Transverse colon (tissue), 4 donors: ENCODE measurements around the gene ARHGAP40. TPM values are rescaled to one million over a fixed set of nuclear protein-coding genes. Genes with fewer than 3 reads are reported as not detected.

Source experiments
- DNase-seq: peaks from one replicate; pipeline ENCODE4 v3.0.0-alpha.2; 2019
- H3K27ac ChIP-seq, 4 donors: fragments of 200-600 bp; sonication (generic); 2 replicates each; pipeline ENCODE4 v1.5.1; 2016 to 2018; ENCODE audit warnings: inconsistent platforms in 4 of 4
- H3K27me3 ChIP-seq: fragments of 200-600 bp; sonication (generic); 2 replicates; pipeline ENCODE4 v1.5.1; 2017; ENCODE audit warnings: inconsistent platforms
- H3K36me3 ChIP-seq, 4 donors: fragments of 200-600 bp; sonication (generic); 2 replicates each; pipeline ENCODE4 v1.5.1; 2017 to 2019; ENCODE audit warnings: inconsistent platforms in 4 of 4
- H3K4me1 ChIP-seq, 4 donors: fragments of 200-600 bp; sonication (generic); 2 replicates each; pipeline ENCODE4 v1.5.1; 2017 to 2020; ENCODE audit warnings: inconsistent platforms in 4 of 4
- H3K4me3 ChIP-seq, 4 donors: fragments of 200-600 bp; sonication (generic); 1 replicate in 1 of 4; 2 replicates in 3 of 4; pipeline versions ENCODE4 v1.5.1 to v1.6.1; 2017 to 2019; ENCODE audit warnings: inconsistent platforms in 4 of 4
- H3K9me3 ChIP-seq, 2 donors: fragments of 200-600 bp; sonication (generic); 2 replicates each; pipeline ENCODE4 v1.5.1; 2017 to 2019; ENCODE audit warnings: inconsistent platforms in 2 of 2
- EP300 ChIP-seq: sonication (generic); formaldehyde crosslinking; IDR thresholded peaks from one replicate; pipeline ENCODE4 v1.6.1; 2017; ENCODE audit warnings: antibody characterized with exemption, low read depth
- POLR2A ChIP-seq: fragments of 450-650 bp; IDR thresholded peaks from one replicate; pipeline ENCODE4 v1.6.1; 2016; ENCODE audit warnings: antibody characterized with exemption, mild to moderate bottlenecking, moderate library complexity
- POLR2AphosphoS5 ChIP-seq, 3 donors: sonication (generic); formaldehyde crosslinking; IDR thresholded peaks; one replicate each; pipeline ENCODE4 v1.6.1; 2016; ENCODE audit warnings: antibody characterized with exemption in 3 of 3
- WGBS, 2 donors: methylation state at CpG; one replicate each; pipeline ENCODE4 v1.1.5; 2018; ENCODE audit warnings: low coverage in 1 of 2; 5-methylcytosine and 5-hydroxymethylcytosine counted together
- in situ Hi-C, 4 donors: fragments of 200-750 bp; cut with MboI; loops; one replicate each; pipeline versions ENCODE4 v1.15.0 to v1.15.1; 2017; ENCODE audit warnings: low sequenced_read_pairs in 3 of 4, low pct_ligation_motif_present in 1 of 4, low pct_unique_long_range_greater_than_20kb in 1 of 4
- intact Hi-C: fragments of 100-400 bp; cut with DNase I; formaldehyde crosslinking; loops from one replicate; pipeline ENCODE4 v1.15.1; 2023; ENCODE audit warnings: low total_unique reads
- total RNA-seq, 4 donors: library from RNA; depleted of rRNA; stranded (reverse); fragments of >200 nt; gene quantifications; one replicate each; pipeline ENCODE4 v1.1.0, GENCODE V29; 2016
- TF ChIP-seq, protein P1 (sequence below), 5 experiments: fragments of 200-600 bp in 3 of 5; fragments of 450-650 bp in 2 of 5; sonication (generic) in 3 of 5; IDR thresholded peaks; 1 replicate in 2 of 5; 2 replicates in 3 of 5; pipeline ENCODE4 v1.5.1; 2016 to 2017; ENCODE audit warnings: antibody characterized with exemption in 5 of 5, inconsistent platforms in 3 of 5, mild to moderate bottlenecking in 2 of 5, moderate library complexity in 1 of 5

The ARHGAP40 gene
- total RNA-seq, 4 donors from 2014 or later = not detected

DNA sequence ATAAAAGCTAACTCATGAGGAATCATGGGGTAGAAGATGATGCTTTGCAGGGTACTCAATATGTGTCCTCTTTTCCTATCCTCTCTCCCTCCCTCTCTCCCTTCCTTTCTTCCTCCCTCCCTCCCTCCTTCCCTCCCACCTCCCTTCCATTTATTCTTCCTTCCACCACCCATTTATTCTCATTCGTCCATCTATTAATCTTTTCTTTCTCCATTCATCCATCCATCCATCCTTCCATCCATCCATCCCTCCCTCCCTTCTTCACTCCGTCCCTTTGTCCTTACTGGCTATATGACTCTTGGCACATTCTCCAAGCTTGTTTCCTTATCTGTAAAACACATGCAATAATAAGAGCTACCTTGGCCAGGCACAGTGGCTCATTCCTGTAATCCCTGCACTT is 40.9 kb downstream of the ARHGAP40 start:
- TF ChIP-seq POLR2AphosphoS5 (IDR thresholded peaks at IDR 0.05) (no peak), EP300 (no peak), POLR2A (no peak)
- TF ChIP-seq, protein P1, sequence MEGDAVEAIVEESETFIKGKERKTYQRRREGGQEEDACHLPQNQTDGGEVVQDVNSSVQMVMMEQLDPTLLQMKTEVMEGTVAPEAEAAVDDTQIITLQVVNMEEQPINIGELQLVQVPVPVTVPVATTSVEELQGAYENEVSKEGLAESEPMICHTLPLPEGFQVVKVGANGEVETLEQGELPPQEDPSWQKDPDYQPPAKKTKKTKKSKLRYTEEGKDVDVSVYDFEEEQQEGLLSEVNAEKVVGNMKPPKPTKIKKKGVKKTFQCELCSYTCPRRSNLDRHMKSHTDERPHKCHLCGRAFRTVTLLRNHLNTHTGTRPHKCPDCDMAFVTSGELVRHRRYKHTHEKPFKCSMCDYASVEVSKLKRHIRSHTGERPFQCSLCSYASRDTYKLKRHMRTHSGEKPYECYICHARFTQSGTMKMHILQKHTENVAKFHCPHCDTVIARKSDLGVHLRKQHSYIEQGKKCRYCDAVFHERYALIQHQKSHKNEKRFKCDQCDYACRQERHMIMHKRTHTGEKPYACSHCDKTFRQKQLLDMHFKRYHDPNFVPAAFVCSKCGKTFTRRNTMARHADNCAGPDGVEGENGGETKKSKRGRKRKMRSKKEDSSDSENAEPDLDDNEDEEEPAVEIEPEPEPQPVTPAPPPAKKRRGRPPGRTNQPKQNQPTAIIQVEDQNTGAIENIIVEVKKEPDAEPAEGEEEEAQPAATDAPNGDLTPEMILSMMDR (IDR thresholded peaks at IDR 0.05) = no peak
- no peak overlapping the region for H3K27ac ChIP-seq
- peaks cover 0 to 9% (median 7%) of the 10 kb centered on the region in 4 donors for H3K4me1 ChIP-seq
- no peaks in the 10 kb centered on the region for H3K36me3 ChIP-seq
- no peaks in the 10 kb centered on the region for H3K9me3 ChIP-seq
- intact Hi-C loops = loop anchor here (10.0 kb wide), 1 partner anchor 252 kb away; no protein-coding TSS in a partner anchor
- WGBS, 2 donors = 63 to 66% methylated on average over 2 of the region's 2 CpGs
- in situ Hi-C loops = loop anchor here in 3 of 4 donors (10.0 to 25.0 kb wide), 5 partner anchors 102 to 395 kb away; partner anchors contain the start of gene ACTR5 (in 1 of the 3)
- no peak for DNase-seq
- H3K4me3 ChIP-seq = no peak overlapping the region
- H3K27me3 ChIP-seq = peaks cover 47% of the 10 kb centered on the region

- intact Hi-C loops (loop anchor here (5.0 to 10.0 kb wide), 2 partner anchors 113 to 250 kb away; no protein-coding TSS in a partner anchor), in situ Hi-C loops (loop anchor here in 3 of 4 donors (10.0 to 25.0 kb wide), 5 partner anchors 100 to 393 kb away; partner anchors contain the start of gene ACTR5 (in 1 of the 3))
- DNase-seq = no peak
- H3K9me3 ChIP-seq = no peaks in the 10 kb centered on the region
- peaks cover 0 to 9% (median 7%) of the 10 kb centered on the region in 4 donors for H3K4me1 ChIP-seq
- H3K27ac ChIP-seq = no peak overlapping the region
- H3K4me3 ChIP-seq = no peak overlapping the region
- no peaks in the 10 kb centered on the region for H3K36me3 ChIP-seq
- WGBS, 2 donors = 29 to 40% methylated on average over 4 of the region's 4 CpGs
- H3K27me3 ChIP-seq = peaks cover 67% of the 10 kb centered on the region
- TF ChIP-seq POLR2AphosphoS5 (IDR thresholded peaks at IDR 0.05) (no peak), POLR2A (no peak), EP300 (no peak)
- TF ChIP-seq, protein P1 (IDR thresholded peaks at IDR 0.05) = no peak
These were observed 43.1 kb downstream of the ARHGAP40 start for GRCh38 chr20:38644588-38645260.

GRCh38 chr20:38645351-38645750 is 43.7 kb downstream of the ARHGAP40 start:
- Histone ChIP-seq H3K36me3 (no peaks in the 10 kb centered on the region), H3K27ac (no peak overlapping the region), H3K9me3 (no peaks in the 10 kb centered on the region), H3K4me1 (peaks cover 0 to 9% (median 7%) of the 10 kb centered on the region in 4 donors), H3K27me3 (peaks cover 72% of the 10 kb centered on the region), H3K4me3 (no peak overlapping the region)
- no peak for TF ChIP-seq POLR2AphosphoS5 (IDR thresholded peaks at IDR 0.05)
- TF ChIP-seq POLR2A = no peak
- TF ChIP-seq, protein P1 (IDR thresholded peaks at IDR 0.05) = no peak
- TF ChIP-seq EP300 = no peak
- no peak for DNase-seq
- WGBS, 2 donors = 29 to 45% methylated on average over 4 to 5 of the region's 5 CpGs
- in situ Hi-C loops = loop anchor here in 3 of 4 donors (10.0 to 25.0 kb wide), 5 partner anchors 99 to 392 kb away; partner anchors contain the start of gene ACTR5 (in 1 of the 3)
- intact Hi-C loops = loop anchor here (5.0 to 10.0 kb wide), 2 partner anchors 112 to 249 kb away; no protein-coding TSS in a partner anchor
